RWPE1 (cell line): ENCODE measurements around the gene CCND1.

Source experiments
- CTCF ChIA-PET: fragments of 350-600 bp; sonication (Branson Sonifier 250); formaldehyde crosslinking; extraction: SDS; loops from one replicate; lab custom pipeline; 2021; lab: Yijun Ruan, JAX
- POLR2A ChIA-PET: fragments of 400-600 bp; formaldehyde crosslinking; extraction: SDS; loops from one replicate; lab custom pipeline; 2020; ENCODE audit warnings: antibody characterized with exemption; ENCODE audit not compliant: low non-redundant PET; lab: Yijun Ruan, JAX
- DNase-seq: peaks from one replicate; pipeline ENCODE4 v3.0.0; 2012; ENCODE audit warnings: low spot score
- H3K27ac ChIP-seq: fragments of 450-650 bp; 2 replicates; pipeline ENCODE4 v1.5.1; 2017
- TF ChIP-seq, protein P1 (sequence below): fragments of 450-650 bp; conservative IDR thresholded peaks from 2 replicates; pipeline ENCODE4 v1.5.1; 2017; ENCODE audit warnings: low read depth, mild to moderate bottlenecking

CCND1 gene

GRCh38 chr11:69642549-69642912, 1.6 kb downstream of the CCND1 start:
- DNase-seq, result no peak
- ChIA-PET POLR2A (no interaction called here), CTCF (interaction anchor here (0.6 to 5.1 kb wide), 7 partner anchors 19 to 554 kb away, joined by 3 to 69 read pairs (median 3); partner anchors contain the start of gene LTO1)
- TF ChIP-seq, protein P1, sequence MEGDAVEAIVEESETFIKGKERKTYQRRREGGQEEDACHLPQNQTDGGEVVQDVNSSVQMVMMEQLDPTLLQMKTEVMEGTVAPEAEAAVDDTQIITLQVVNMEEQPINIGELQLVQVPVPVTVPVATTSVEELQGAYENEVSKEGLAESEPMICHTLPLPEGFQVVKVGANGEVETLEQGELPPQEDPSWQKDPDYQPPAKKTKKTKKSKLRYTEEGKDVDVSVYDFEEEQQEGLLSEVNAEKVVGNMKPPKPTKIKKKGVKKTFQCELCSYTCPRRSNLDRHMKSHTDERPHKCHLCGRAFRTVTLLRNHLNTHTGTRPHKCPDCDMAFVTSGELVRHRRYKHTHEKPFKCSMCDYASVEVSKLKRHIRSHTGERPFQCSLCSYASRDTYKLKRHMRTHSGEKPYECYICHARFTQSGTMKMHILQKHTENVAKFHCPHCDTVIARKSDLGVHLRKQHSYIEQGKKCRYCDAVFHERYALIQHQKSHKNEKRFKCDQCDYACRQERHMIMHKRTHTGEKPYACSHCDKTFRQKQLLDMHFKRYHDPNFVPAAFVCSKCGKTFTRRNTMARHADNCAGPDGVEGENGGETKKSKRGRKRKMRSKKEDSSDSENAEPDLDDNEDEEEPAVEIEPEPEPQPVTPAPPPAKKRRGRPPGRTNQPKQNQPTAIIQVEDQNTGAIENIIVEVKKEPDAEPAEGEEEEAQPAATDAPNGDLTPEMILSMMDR, result no peak
- H3K27ac ChIP-seq, result peak overlapping the region; percentile 87

DNA sequence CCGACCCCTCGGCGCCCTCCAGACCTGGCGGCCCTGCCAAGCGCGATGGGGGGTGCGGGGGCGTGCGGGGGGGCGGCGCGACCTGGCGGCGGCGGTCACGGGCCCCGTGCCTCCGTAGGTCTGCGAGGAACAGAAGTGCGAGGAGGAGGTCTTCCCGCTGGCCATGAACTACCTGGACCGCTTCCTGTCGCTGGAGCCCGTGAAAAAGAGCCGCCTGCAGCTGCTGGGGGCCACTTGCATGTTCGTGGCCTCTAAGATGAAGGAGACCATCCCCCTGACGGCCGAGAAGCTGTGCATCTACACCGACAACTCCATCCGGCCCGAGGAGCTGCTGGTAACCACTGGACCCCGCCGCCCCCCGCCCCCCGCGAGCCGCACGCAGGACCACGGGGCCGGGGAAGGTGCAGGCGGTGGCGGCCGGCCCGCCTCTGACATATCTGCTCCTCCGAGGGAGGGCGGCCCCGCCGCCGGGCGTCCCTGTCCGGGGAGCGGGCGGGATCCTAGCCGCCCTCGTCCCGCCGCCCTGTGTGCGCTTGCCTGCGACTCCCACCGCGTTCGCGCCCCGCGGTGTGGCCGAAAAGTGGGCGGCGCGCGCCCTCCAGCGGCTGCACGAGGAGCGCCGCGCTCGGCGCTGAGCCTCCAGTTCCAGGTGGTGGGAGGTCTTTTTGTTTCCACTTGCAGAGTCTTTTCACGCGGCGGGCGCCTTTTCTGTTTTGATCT, 2.1 kb downstream of the CCND1 start:
- H3K27ac ChIP-seq, result peak overlapping the region; percentile 87
- no peak for DNase-seq
- ChIA-PET CTCF (interaction anchor here (0.6 to 5.1 kb wide), 12 partner anchors 19 to 555 kb away, joined by 3 to 69 read pairs (median 3); partner anchors contain the start of gene LTO1), POLR2A (no interaction called here)
- TF ChIP-seq, protein P1, result peak; percentile 86

- TF ChIP-seq, protein P1, result peak; percentile 49
- peak overlapping the region; percentile 87 for H3K27ac ChIP-seq
- CTCF ChIA-PET, result interaction anchor here (0.5 to 5.1 kb wide), 15 partner anchors 26 to 596 kb away, joined by 3 to 69 read pairs (median 4); partner anchors contain the start of gene LTO1
- POLR2A ChIA-PET, result no interaction called here
- no peak for DNase-seq
These were observed 2.7 kb downstream of the CCND1 start for GRCh38 chr11:69643646-69644045.

DNA sequence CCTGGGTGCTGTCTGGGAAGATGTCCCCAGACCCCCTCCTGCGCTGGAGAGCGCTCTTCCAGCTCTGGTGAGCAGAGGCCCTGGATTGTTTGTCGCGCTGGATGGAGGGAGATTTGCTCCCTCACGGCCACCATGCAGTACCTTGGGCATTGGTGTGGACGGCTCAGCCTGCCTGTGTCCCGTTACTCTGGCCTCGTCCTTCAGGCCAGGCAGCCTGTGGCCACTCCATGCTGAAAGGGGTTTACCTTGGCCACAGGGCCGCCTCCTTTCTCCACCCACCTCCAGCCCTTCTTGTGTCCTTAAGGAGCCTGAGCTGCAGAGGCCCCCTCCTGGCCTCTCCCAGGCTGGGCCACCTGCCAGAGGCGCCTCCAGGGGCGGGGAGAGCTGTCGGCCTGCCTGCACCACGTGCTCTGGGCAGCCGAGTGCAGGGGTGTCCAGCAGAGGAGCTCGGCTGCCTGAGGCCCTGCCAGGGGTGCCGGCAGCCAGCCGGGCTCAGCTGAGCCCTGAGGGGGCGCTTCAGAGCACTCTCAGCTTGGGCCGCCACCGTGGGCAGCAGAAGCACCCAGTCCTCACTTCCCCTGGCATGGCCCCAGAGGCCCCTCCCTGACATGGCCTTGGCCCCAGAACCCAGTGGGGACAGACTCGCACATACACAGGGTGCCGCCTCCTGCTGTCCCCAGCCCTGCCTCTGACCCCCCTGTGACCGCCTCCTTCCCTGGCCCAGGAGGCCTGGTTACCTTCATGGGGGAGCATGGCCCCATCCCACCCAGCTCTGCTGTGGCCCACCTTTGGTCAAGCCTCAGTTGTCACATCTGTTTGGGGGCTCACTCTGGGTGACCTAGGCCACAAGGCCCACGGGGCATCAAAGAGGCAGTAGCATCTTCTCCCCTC, 3.4 kb downstream of the CCND1 start:
- no peak for DNase-seq
- POLR2A ChIA-PET, result no interaction called here
- CTCF ChIA-PET, result interaction anchor here (0.5 to 5.1 kb wide), 14 partner anchors 26 to 597 kb away, joined by 3 to 69 read pairs (median 4); partner anchors contain the start of gene LTO1
- TF ChIP-seq, protein P1, result peak; percentile 27; the same call in 1 of the 2 replicates
- H3K27ac ChIP-seq, result peak overlapping the region; percentile 87

- TF ChIP-seq, protein P1, result no peak
- CTCF ChIA-PET, result interaction anchor here (1.1 to 5.1 kb wide), 3 partner anchors 25 to 544 kb away, joined by 4 to 69 read pairs (median 5); no protein-coding TSS in a partner anchor
- peak overlapping the region; percentile 87 for H3K27ac ChIP-seq
- POLR2A ChIA-PET, result no interaction called here
- DNase-seq, result no peak
These were observed 4.2 kb downstream of the CCND1 start for GRCh38 chr11:69644962-69645675.
